ENCODE measurements around the gene SLC9A9.
"Not testable (repeated sequence)": the region's sequence is repeated elsewhere in the genome, so short reads cannot be mapped to it uniquely, and the experiment has no call there.

SLC9A9 gene

DNA sequence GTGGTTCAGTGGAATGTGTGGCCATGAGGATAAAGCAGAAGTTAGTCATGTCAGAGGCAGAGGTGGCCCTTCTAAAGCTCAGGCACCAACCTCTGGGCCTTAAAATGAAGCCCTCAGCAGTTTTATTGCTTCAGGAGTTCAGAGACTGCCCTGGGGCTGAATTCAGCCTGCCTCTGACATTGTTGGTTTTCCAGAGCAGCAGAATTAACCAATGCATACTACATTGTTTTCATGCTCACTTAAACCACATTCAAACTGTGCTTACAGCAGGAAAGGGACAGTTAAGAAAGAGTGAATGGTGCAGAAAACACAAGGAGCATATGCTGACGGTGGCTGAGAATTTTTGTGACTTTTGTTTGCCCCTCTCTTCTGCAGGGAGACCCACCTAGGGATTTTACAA lies 408.5 kb downstream of the SLC9A9 start:
- DNase-seq = no peak

DNA sequence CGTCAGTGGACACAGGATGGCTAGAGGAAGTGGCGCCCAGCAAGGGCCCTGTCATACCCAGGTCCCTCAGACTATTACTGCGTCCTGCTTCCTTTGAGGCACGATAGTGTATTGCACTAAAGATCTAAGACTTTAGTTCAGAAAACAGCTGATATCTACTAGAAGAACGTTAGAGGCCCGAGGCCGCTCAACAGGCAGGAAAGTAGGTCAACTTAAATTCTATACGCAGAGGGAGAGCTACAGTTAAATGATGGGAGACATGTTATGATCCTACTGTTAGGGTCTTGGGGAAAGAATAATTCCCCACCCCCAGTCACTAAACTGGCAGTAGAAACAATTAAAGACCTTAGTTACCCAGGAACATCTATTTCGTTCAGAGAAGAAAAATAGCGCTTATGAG lies 410.9 kb downstream of the SLC9A9 start:
- no peak for DNase-seq

DNA sequence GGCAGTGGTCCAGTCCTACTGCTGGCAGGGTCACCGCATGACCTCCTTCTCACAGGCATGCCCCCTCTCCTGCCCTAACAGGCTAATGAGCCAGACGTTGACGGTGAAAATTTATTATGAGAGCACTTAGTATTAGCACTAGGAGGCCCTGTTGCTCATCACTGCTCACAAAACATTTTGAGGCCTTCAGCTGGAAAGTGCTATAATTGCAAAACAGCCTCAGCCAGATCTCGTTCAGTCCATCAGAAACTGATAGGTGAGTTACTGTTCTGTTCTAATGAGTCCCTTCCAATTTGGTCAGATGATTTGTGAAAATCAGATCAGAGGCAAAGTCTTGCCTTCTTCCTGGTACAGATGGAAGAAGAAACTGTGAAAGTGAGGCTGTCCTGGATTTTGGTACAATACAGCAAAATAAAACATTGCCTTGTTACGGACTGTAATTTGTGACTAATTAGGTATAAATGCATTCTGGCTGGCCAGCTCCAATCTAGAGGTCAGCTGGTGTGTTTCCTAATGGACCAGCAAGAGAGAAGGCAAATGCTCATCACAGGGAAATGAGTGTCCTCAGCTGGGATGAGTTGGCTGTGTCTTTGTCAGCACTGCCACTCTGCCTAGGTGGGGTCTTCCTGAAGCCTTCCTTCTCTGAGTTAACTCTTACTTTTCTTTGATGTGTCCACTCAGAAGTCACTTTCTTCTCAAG lies 411.9 kb downstream of the SLC9A9 start:
- no peak for DNase-seq

- no peak for DNase-seq
Observed at GRCh38 chr3:143433787-143434378, 414.4 kb downstream of the SLC9A9 start.

DNA sequence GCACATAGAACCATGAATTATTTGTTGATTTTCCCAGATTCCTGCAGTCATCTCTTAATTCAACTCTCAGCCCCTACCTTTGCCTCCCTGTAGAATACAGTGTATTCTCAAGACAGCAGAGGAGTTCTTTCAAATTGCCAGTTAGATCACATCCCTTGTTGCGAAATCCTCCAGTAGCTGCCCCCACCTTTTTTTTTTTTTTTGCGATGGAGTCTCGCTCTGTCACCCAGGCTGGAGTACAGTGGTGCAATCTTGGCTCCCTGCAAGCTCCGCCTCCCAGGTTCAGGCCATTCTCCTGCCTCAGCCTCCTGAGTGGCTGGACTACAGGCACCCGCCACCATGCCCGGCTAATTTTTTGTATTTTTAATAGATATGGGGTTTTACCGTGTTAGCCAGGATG lies 417.0 kb downstream of the SLC9A9 start:
- not testable (repeated sequence) for DNase-seq

DNA sequence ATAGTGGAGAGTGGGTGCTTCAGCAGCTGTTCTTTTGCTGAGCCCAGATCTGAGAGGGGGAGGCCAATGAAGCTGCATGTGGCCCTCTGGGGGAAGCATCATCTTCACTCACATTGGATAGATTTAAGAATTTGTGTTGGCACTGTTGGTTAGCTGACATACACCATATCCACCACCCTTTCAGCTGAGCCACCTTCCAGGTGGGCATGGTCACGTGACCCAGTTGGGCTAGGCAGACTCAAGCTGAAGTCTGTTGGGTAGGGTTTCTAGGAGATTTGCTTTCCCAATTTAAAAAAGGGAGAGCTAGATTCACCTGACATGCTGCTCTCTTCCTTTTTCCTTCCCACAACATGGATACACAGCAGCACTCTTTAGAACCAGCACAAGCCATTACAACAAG lies 417.7 kb downstream of the SLC9A9 start:
- DNase-seq = no peak

GRCh38 chr3:143429628-143430514 lies 418.4 kb downstream of the SLC9A9 start:
- DNase-seq = no peak

DNA sequence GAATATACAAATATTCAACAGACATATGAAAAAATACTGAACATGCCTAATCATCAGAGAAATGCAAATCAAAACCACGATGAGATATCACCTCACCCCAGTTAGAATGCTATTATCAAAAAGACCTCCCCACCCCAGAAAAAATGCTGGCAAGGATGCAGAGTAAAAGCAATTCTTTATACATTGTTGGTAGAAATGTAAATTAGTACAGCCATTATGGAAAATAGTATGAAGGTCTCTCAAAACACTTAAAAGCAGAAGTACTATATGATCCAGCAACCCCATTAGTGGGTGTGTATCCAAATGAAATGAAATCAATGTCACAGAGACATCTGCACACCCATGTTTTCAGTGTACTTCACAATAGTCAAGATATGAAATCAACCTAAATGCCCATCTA lies 420.0 kb downstream of the SLC9A9 start:
- DNase-seq = no peak

- DNase-seq = no peak
Observed at GRCh38 chr3:143427631-143428030, 420.6 kb downstream of the SLC9A9 start.

- no peak for DNase-seq
Observed at GRCh38 chr3:143424874-143425273, 423.4 kb downstream of the SLC9A9 start.

- DNase-seq = no peak
Observed at GRCh38 chr3:143421556-143421955, 426.7 kb downstream of the SLC9A9 start.

GRCh38 chr3:143419611-143420010 lies 428.7 kb downstream of the SLC9A9 start:
- DNase-seq = no peak

DNA sequence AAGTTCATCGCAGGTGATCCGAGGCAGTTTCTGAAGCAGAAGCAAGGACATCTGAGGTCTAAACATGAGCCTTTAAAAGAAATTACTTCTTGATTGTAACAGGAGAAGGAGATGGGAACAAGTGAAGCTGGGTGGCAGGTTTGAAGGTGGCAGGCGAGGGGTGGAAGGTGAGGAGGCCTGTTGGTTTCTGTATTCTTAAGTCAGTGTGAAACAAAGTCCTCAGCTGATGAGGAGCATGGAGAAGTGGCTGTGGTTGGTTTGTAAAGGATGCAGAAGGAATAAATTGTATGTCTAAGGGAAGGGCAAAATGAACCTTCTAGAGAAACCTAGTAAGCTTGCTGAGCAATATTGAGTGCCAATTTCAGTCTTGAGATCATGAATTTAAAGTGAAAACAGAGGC lies 429.9 kb downstream of the SLC9A9 start:
- DNase-seq = no peak

GRCh38 chr3:143416229-143416628 lies 432.0 kb downstream of the SLC9A9 start:
- no peak for DNase-seq

- DNase-seq = no peak
Observed at GRCh38 chr3:143414571-143415253, 433.6 kb downstream of the SLC9A9 start.

DNA sequence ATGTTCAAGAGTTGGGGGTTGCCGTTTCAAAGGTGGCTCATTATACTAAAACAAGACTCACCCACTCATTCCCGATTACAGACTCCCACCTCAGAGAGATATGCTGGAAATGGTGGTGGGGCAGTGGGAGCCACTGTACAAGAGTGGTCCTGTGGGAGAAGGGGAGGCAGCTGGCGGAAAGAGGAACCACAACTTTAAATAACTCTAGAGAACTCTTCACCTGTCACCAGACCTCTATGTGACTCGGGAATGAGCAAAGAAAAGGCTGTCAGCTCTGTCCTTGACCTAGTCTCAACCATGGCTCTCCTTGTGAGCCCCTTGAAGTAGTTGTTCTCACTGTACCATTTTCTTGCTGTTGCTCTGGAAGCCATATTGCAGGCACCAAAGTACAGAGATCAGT lies 434.9 kb downstream of the SLC9A9 start:
- DNase-seq = no peak

DNA sequence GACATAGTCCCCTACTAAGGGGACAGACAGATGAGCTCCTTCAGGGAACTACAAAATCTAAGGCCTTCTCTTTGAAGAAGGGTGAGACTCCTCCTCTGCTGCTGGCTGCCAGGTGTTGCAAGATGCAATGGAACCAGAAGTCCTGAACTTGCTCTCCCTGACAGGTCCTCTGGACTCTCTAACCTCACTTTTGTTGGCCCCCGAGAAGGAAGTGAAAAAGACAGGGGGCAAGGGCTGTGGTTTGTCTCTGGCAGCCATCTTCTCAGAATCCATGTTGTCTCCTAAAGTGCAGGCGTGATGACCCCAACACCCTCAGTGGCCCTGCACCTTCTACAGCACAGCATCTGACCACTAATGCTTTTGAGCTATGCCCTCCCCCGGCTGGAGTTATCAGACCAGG lies 436.2 kb downstream of the SLC9A9 start:
- no peak for DNase-seq

- DNase-seq = no peak
Observed at GRCh38 chr3:143410259-143410658, 438.0 kb downstream of the SLC9A9 start.

- DNase-seq = no peak
Observed at GRCh38 chr3:143408771-143409170, 439.5 kb downstream of the SLC9A9 start.

DNA sequence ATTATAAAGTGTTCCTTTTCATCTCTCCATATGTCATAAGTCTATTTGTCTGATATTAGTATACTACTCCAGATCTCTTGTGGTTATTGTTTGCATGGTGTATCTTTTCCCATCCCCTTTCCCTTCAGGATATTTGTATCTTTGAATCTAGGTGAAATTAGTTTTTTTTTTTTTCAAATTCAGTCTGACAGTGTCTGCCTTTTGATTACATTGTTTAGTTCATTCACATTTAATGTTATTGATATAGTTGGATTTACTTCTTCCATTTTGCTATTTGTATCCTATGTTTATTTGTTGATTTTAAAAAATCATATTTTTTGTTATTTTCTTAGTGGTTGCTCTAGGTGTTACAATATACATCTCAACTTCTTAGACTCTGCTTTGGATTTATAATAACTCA lies 445.7 kb downstream of the SLC9A9 start:
- no peak for DNase-seq

DNA sequence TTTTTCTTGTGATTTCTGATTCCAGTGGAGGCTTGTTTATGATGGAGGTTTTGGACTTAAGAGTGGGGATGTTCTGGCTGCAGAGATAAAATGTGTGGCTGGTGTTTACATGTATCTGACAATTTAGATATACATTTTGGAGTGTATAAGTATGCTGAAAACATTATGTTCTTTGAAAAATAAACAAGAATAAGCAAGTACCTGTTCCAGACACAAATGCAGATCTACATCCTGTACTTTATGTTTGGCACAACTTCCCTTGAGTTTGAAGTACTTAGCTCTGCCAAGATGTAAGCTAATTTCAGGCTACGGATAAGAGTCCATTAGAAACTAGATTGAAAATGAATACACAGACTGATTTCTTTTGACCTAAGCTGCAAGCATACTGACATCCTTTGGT lies 451.5 kb downstream of the SLC9A9 start:
- no peak for DNase-seq

GRCh38 chr3:143389388-143389787 lies 458.9 kb downstream of the SLC9A9 start:
- no peak for DNase-seq

- DNase-seq = no peak
Observed at GRCh38 chr3:143387425-143387824, 460.8 kb downstream of the SLC9A9 start.
